Smooth muscle cell (in vitro differentiated cells): ENCODE data around the gene BTLA. TPM values are rescaled to one million over a fixed set of nuclear protein-coding genes. Genes with fewer than 3 reads are reported as not detected.

Experiments used
- DNase-seq: peaks from one replicate; lab custom pipeline; 2025; ENCODE audit not compliant: unreplicated experiment; lab: John Stamatoyannopoulos, UW
- H2AFZ ChIP-seq: fragments of 200-600 bp; sonication (generic); 2 replicates; pipeline ENCODE4 v1.6.0; 2016; ENCODE audit warnings: antibody characterized with exemption, low read depth, mild to moderate bottlenecking
- H3F3A ChIP-seq: fragments of 200-600 bp; sonication (generic); 2 replicates; pipeline ENCODE4 v1.6.0; 2017; ENCODE audit warnings: antibody characterized with exemption, low read depth
- H3K27ac ChIP-seq: fragments of 200-600 bp; sonication (generic); 2 replicates; pipeline ENCODE4 v1.5.1; 2016; ENCODE audit warnings: low read depth, mild to moderate bottlenecking
- H3K27me3 ChIP-seq: fragments of 200-600 bp; sonication (generic); 2 replicates; pipeline ENCODE4 v1.6.1; 2016; ENCODE audit warnings: low read depth, mild to moderate bottlenecking
- H3K36me3 ChIP-seq: fragments of 200-600 bp; sonication (generic); 2 replicates; pipeline ENCODE4 v1.5.1; 2016; ENCODE audit warnings: low read depth
- H3K4me1 ChIP-seq: fragments of 200-600 bp; sonication (generic); 2 replicates; pipeline ENCODE4 v1.5.1; 2016; ENCODE audit warnings: low read depth
- H3K4me2 ChIP-seq: fragments of 200-600 bp; sonication (generic); 2 replicates; pipeline ENCODE4 v1.6.0; 2016; ENCODE audit warnings: mild to moderate bottlenecking
- H3K4me3 ChIP-seq: fragments of 200-600 bp; sonication (generic); 2 replicates; pipeline ENCODE4 v1.5.1; 2016; ENCODE audit warnings: mild to moderate bottlenecking
- H3K79me2 ChIP-seq: fragments of 200-600 bp; sonication (generic); 2 replicates; pipeline ENCODE4 v1.6.0; 2016; ENCODE audit warnings: low read depth, mild to moderate bottlenecking
- H3K9ac ChIP-seq: fragments of 200-600 bp; sonication (generic); 2 replicates; pipeline ENCODE4 v1.6.0; 2016; ENCODE audit warnings: low read depth
- H3K9me3 ChIP-seq: fragments of 200-600 bp; sonication (generic); replicated peaks from 2 replicates; pipeline ENCODE4 v1.5.1; 2016; ENCODE audit warnings: low read depth
- H4K20me1 ChIP-seq: fragments of 200-600 bp; sonication (generic); 2 replicates; pipeline ENCODE4 v1.6.0; 2016; ENCODE audit warnings: low read depth
- WGBS: methylation state at CpG from one replicate; pipeline ENCODE4 v1.1.7; 2016; ENCODE audit warnings: low lambda C conversion rate; 5-methylcytosine and 5-hydroxymethylcytosine counted together
- polyA plus RNA-seq: library from polyadenylated mRNA; unstranded; fragments of >200 nt; fragmentation: Nextera tagmentation; extraction: Ambion mirVana; gene quantifications from 2 replicates; pipeline ENCODE4 v1.2.1, GENCODE V29; 2016
- total RNA-seq: library from RNA; depleted of rRNA; stranded (reverse); fragments of >200 nt; gene quantifications from 2 replicates; pipeline ENCODE4 v1.2.3, GENCODE V29; 2014
- TF ChIP-seq, protein P1 (sequence below): fragments of 200-600 bp; sonication (generic); IDR thresholded peaks from 2 replicates; pipeline ENCODE4 v1.5.1; 2017; ENCODE audit warnings: borderline replicate concordance, mild to moderate bottlenecking, antibody characterized with exemption; ENCODE audit not compliant: insufficient read depth, poor library complexity, severe bottlenecking

Gene BTLA
- total and polyA plus RNA-seq, 2 experiments from 2014 or later = not detected

DNA sequence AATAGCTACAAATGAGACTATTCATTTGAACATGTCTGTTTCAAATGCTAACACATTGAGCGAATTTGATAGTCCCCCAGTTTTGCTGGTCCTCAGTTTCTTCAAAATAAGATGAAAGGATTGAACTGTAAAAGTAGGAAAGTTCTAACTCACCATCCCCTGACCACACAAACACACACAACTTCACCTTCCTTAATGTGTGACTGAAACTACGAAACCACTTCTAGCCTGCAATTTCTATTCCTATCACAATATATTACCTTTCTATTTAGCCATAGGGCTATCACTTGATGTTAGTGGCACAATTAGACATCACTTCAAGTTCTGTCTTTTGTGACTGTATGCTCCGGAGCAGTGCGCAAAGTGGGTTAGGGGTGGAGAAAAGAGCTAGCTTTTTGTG lies 14.9 kb downstream of the BTLA start:
- no peaks in the 10 kb centered on the region for H3K4me1 ChIP-seq
- H3K4me3 ChIP-seq = no peak overlapping the region
- no peaks in the 10 kb centered on the region for H4K20me1 ChIP-seq
- H3K27me3 ChIP-seq = no peaks in the 10 kb centered on the region
- no peak overlapping the region for H2AFZ ChIP-seq
- TF ChIP-seq, protein P1, sequence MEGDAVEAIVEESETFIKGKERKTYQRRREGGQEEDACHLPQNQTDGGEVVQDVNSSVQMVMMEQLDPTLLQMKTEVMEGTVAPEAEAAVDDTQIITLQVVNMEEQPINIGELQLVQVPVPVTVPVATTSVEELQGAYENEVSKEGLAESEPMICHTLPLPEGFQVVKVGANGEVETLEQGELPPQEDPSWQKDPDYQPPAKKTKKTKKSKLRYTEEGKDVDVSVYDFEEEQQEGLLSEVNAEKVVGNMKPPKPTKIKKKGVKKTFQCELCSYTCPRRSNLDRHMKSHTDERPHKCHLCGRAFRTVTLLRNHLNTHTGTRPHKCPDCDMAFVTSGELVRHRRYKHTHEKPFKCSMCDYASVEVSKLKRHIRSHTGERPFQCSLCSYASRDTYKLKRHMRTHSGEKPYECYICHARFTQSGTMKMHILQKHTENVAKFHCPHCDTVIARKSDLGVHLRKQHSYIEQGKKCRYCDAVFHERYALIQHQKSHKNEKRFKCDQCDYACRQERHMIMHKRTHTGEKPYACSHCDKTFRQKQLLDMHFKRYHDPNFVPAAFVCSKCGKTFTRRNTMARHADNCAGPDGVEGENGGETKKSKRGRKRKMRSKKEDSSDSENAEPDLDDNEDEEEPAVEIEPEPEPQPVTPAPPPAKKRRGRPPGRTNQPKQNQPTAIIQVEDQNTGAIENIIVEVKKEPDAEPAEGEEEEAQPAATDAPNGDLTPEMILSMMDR = no peak
- H3K4me2 ChIP-seq = no peak overlapping the region
- DNase-seq = no peak
- H3K27ac ChIP-seq = no peak overlapping the region
- no peaks in the 10 kb centered on the region for H3K9me3 ChIP-seq
- no peaks in the 10 kb centered on the region for H3K79me2 ChIP-seq
- WGBS = 95% methylated on average over 4 of the region's 4 CpGs
- no peak overlapping the region for H3K9ac ChIP-seq
- no peaks in the 10 kb centered on the region for H3K36me3 ChIP-seq
- no peaks in the 10 kb centered on the region for H3F3A ChIP-seq

DNA sequence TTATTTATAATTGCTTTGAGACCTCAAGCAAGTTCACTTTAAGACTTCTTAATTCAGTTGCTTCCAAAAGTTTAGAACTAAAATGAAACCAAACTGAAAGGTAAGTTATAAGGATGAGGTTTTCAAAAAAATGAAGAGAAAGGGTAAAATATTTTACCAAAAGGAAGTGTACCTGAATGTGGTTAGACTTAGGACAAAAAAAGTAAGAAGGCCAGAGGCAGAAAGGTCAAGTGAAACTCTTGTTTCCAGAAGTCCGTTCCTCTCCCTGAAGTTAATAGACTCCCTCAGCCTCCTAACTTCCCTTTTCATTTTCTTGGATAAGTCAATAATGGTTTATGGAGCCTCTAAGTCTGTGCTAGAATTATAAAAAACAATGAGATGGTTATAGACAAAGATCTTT lies 16.6 kb downstream of the BTLA start:
- Histone ChIP-seq H3K9me3 (no peaks in the 10 kb centered on the region), H3K9ac (no peak overlapping the region), H3F3A (no peaks in the 10 kb centered on the region), H4K20me1 (no peaks in the 10 kb centered on the region), H3K27ac (no peak overlapping the region), H3K4me1 (no peaks in the 10 kb centered on the region), H3K4me2 (no peak overlapping the region), H3K79me2 (no peaks in the 10 kb centered on the region), H3K27me3 (no peaks in the 10 kb centered on the region), H3K4me3 (no peak overlapping the region), H3K36me3 (no peaks in the 10 kb centered on the region), H2AFZ (no peak overlapping the region)
- TF ChIP-seq, protein P1 = no peak
- WGBS = 93% methylated on average over 1 of the region's 1 CpG
- DNase-seq = no peak

DNA sequence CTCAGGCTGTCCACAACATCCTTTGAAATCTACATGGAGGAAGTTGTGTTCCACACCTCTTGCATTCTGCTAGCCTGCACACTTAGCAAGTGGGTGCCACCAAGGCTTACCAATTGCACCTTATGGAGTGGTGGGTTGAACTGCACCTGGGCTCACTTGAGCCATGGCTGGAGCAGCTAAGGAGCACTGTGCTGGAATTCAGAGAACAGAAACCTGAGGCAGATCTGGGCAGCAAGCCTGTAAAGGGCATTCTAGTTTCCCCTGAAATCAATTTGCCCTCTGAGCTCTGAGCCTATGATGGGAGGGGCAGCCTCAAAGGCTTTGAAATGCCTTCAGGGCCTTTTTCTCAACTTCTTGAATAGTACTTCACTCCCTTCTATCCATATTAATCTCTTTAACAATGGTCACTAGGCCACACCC lies 18.0 kb downstream of the BTLA start:
- Histone ChIP-seq H3K4me3 (no peak overlapping the region), H3K9me3 (no peaks in the 10 kb centered on the region), H3K9ac (no peak overlapping the region), H4K20me1 (no peaks in the 10 kb centered on the region), H3K79me2 (no peaks in the 10 kb centered on the region), H3F3A (no peaks in the 10 kb centered on the region), H3K27me3 (no peaks in the 10 kb centered on the region), H3K36me3 (no peaks in the 10 kb centered on the region), H3K4me2 (no peak overlapping the region), H3K4me1 (no peaks in the 10 kb centered on the region), H3K27ac (no peak overlapping the region), H2AFZ (no peak overlapping the region)
- TF ChIP-seq, protein P1 = no peak
- DNase-seq = no peak

DNA sequence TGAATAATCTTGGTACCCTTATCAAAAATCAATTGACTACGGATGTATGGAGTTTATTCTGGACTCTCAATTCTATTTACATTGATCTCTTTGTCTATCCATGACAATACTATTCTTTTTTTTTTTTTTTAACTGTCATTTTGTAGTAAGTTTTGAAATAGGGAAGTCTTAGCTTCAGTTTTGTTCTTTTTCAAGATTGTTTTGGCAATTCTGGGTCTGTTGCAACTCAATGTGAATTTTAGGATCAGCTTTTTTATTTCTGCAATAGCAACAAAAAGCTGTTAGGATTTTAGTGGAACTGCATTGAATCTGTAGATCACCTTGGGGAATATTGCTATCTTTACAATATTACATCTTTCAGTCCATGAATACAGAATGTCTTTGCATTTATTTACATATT lies 21.4 kb downstream of the BTLA start:
- H3F3A ChIP-seq = no peaks in the 10 kb centered on the region
- no peaks in the 10 kb centered on the region for H3K36me3 ChIP-seq
- H3K79me2 ChIP-seq = no peaks in the 10 kb centered on the region
- no peak for DNase-seq
- no peak overlapping the region for H3K4me3 ChIP-seq
- TF ChIP-seq, protein P1 = no peak
- H3K4me1 ChIP-seq = no peaks in the 10 kb centered on the region
- H3K9ac ChIP-seq = no peak overlapping the region
- H3K9me3 ChIP-seq = no peaks in the 10 kb centered on the region
- no peak overlapping the region for H2AFZ ChIP-seq
- no peak overlapping the region for H3K4me2 ChIP-seq
- 82% methylated on average over 1 of the region's 1 CpG for WGBS
- no peak overlapping the region for H3K27ac ChIP-seq
- H3K27me3 ChIP-seq = no peaks in the 10 kb centered on the region
- H4K20me1 ChIP-seq = no peaks in the 10 kb centered on the region
